PC-9 (cell line): Measurements from ENCODE around the gene ENDOV. TPM values are rescaled to one million over a fixed set of nuclear protein-coding genes. Genes with fewer than 3 reads are reported as not detected.

ENCODE experiments used
- BruUV-seq: library from RNA; stranded (reverse); fragments of 400-500 nt; replicated peaks from 2 replicates; lab custom pipeline; 2021; lab: Mats Ljungman, UMichigan
- CTCF ChIA-PET: fragments of 300-600 bp; sonication (Branson Sonifier 250); formaldehyde crosslinking; loops from one replicate; lab custom pipeline; 2022; ENCODE audit warnings: antibody characterized with exemption; lab: Charles Lee
- POLR2A ChIA-PET: fragments of 300-600 bp; sonication (Branson Sonifier 250); formaldehyde crosslinking; loops from one replicate; lab custom pipeline; 2022; ENCODE audit warnings: antibody characterized with exemption; ENCODE audit not compliant: unreplicated experiment; lab: Charles Lee
- DNase-seq, 2 experiments: peaks; one replicate each; pipeline versions ENCODE4 v3.0.0 to v3.0.0-alpha.2; 2015 to 2022; ENCODE audit warnings: mixed read lengths in 1 of 2
- H2AFZ ChIP-seq: fragments of 200-600 bp; sonication (generic); 2 replicates; pipeline ENCODE4 v1.8.1; 2017; ENCODE audit warnings: antibody characterized with exemption
- H3F3A ChIP-seq: fragments of 200-600 bp; sonication (generic); 2 replicates; pipeline ENCODE4 v1.8.1; 2017; ENCODE audit warnings: antibody characterized with exemption, mild to moderate bottlenecking, low read depth; ENCODE audit not compliant: insufficient read depth
- H3K27ac ChIP-seq: fragments of 200-600 bp; sonication (generic); 2 replicates; pipeline ENCODE4 v1.6.1; 2016; ENCODE audit warnings: mixed run types
- H3K27me3 ChIP-seq: fragments of 200-600 bp; sonication (generic); 2 replicates; pipeline ENCODE4 v1.6.1; 2016; ENCODE audit warnings: low read depth, mixed run types; ENCODE audit not compliant: insufficient read depth
- H3K36me3 ChIP-seq: fragments of 200-600 bp; sonication (generic); 2 replicates; pipeline ENCODE4 v1.6.1; 2016; ENCODE audit warnings: low read depth, mixed run types
- H3K4me1 ChIP-seq: fragments of 200-600 bp; sonication (generic); replicated peaks from 2 replicates; pipeline ENCODE4 v1.6.1; 2016; ENCODE audit warnings: mixed run types; ENCODE audit not compliant: insufficient read depth
- H3K4me2 ChIP-seq: fragments of 200-600 bp; sonication (generic); 2 replicates; pipeline ENCODE4 v1.6.1; 2017; ENCODE audit warnings: mixed run types
- H3K4me3 ChIP-seq: fragments of 200-600 bp; sonication (generic); 2 replicates; pipeline ENCODE4 v1.6.1; 2016; ENCODE audit warnings: mixed run types
- H3K79me2 ChIP-seq: fragments of 200-600 bp; sonication (generic); 2 replicates; pipeline ENCODE4 v1.6.1; 2017; ENCODE audit warnings: low read depth, mixed run types
- H3K9me2 ChIP-seq: fragments of 200-600 bp; sonication (generic); 2 replicates; pipeline ENCODE4 v1.8.1; 2017; ENCODE audit warnings: mild to moderate bottlenecking; ENCODE audit not compliant: insufficient read depth
- H3K9me3 ChIP-seq: fragments of 200-600 bp; sonication (generic); 2 replicates; pipeline ENCODE4 v1.8.1; 2016; ENCODE audit warnings: low read depth; ENCODE audit not compliant: insufficient read depth
- H4K20me1 ChIP-seq: fragments of 200-600 bp; sonication (generic); 2 replicates; pipeline ENCODE4 v1.8.1; 2017; ENCODE audit not compliant: insufficient read depth
- EZH2 ChIP-seq: fragments of 200-600 bp; sonication (generic); IDR thresholded peaks from 2 replicates; pipeline ENCODE4 v1.8.0; 2017; ENCODE audit warnings: antibody characterized with exemption, low read depth
- intact Hi-C: fragments of 100-400 bp; cut with micrococcal nuclease; formaldehyde crosslinking; loops from one replicate; pipeline ENCODE4 v1.10.0; 2022; ENCODE audit not compliant: unreplicated experiment
- total RNA-seq: library from RNA; stranded (reverse); gene quantifications from 2 replicates; pipeline ENCODE4 v1.2.3, GENCODE V29; 2021
- TF ChIP-seq, protein P1 (sequence below): fragments of 200-600 bp; sonication (generic); conservative IDR thresholded peaks from 2 replicates; pipeline ENCODE4 v1.6.1; 2017; ENCODE audit warnings: mixed run types, antibody characterized with exemption, mild to moderate bottlenecking, moderate library complexity

Gene ENDOV
- total RNA-seq, 1 experiment from 2014 or later, result 50.3 TPM

DNA sequence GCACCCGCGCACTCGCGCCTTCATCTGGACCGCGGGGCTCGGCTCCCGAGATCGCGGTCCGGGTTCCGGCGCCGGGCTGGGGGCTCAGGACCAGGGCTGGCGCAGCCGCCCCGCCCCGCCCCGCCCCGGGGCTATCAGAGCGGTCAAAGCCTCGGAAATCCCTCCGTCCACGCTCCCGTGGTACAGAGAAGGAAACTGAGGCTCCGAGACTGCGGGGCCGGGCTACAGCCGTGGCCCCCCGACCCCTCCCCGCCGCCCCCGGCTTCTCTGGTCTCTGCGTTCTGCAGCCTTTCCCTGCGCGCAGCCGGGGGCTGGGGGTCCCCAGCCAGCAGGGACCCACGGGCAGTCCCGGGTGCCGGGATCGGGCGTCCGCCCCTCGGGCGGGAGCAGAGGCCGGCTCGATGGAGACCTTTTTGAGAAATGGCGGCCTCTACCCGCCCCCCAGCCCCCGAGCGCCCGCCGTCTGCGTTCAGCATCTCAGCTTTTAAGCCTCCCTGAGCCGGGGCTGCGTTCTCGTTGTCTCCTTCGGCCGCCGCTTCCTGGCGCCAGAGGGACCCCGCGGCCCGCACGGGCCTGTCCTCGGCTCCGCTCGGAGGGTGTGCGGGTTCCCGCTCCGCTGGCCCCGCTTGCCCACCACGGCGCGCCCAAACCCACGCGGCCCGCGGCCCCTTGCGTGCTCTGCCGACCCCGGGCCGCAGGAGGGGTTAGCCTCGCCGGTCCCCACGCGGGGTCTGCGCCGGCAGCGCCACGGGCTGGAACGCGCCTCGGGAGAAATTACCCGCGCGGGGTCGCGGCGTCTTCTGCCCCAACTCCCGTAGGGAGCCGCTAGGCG lies 62.9 kb downstream of the ENDOV start:
- Histone ChIP-seq H3K79me2 (no peaks in the 10 kb centered on the region), H3K36me3 (no peaks in the 10 kb centered on the region), H3K9me2 (no peaks in the 10 kb centered on the region), H3K4me3 (no peak overlapping the region), H3K27ac (no peak overlapping the region), H3F3A (no peaks in the 10 kb centered on the region), H3K4me2 (no peak overlapping the region), H4K20me1 (no peaks in the 10 kb centered on the region), H2AFZ (no peak overlapping the region), H3K27me3 (peaks cover 25% of the 10 kb centered on the region), H3K9me3 (no peaks in the 10 kb centered on the region), H3K4me1 (peaks cover 29% of the 10 kb centered on the region)
- ChIA-PET POLR2A (no interaction called here), CTCF (interaction anchor here (0.7 kb wide), 1 partner anchor 138 kb away, joined by 3 read pairs; no protein-coding TSS in a partner anchor)
- DNase-seq, result no peak
- TF ChIP-seq, protein P1, sequence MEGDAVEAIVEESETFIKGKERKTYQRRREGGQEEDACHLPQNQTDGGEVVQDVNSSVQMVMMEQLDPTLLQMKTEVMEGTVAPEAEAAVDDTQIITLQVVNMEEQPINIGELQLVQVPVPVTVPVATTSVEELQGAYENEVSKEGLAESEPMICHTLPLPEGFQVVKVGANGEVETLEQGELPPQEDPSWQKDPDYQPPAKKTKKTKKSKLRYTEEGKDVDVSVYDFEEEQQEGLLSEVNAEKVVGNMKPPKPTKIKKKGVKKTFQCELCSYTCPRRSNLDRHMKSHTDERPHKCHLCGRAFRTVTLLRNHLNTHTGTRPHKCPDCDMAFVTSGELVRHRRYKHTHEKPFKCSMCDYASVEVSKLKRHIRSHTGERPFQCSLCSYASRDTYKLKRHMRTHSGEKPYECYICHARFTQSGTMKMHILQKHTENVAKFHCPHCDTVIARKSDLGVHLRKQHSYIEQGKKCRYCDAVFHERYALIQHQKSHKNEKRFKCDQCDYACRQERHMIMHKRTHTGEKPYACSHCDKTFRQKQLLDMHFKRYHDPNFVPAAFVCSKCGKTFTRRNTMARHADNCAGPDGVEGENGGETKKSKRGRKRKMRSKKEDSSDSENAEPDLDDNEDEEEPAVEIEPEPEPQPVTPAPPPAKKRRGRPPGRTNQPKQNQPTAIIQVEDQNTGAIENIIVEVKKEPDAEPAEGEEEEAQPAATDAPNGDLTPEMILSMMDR, result no peak
- no peak for TF ChIP-seq EZH2
- BruUV-seq, result no TSS peak
- intact Hi-C loops, result no loop called here

DNA sequence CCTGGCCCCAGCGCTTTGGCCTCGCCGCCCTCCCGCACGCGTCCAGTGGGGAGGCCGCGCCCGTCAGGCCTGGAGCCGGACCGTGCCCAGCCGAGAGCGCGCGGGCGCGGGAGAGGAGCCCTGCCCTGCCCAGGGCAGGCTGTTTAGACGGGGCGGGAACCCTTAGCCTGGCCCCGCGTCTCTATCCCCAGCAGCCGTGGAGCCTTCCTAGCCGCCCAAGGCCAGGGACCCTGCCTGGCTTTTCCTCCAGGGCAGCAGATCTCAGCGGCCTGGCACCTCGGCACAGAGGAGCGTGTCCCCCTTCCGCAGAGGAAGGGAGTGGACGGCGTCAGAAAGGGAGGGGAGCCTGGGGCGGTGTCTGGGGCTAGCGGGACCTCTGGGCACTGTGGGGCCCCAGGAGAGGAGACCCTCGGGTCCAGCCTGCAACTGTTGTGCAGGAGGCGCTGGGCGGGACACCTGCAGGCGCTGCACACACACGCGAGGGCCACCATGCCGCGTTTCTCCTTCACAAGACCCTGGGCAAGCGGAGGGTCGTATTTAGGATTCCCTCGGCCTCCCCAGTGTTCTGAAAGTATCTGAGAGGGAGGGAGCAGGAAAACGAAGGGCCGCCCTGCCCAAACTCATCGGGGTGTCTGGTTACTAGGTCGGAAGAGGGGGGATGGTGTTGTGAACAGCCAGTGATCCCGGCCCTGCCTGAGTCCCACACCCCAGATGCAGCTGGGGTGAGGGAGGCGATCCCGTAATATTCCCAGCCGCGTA lies 63.7 kb downstream of the ENDOV start:
- Histone ChIP-seq H3K9me3 (no peaks in the 10 kb centered on the region), H3K4me3 (no peak overlapping the region), H3K27ac (no peak overlapping the region), H3K4me1 (peaks cover 34% of the 10 kb centered on the region), H3K4me2 (no peak overlapping the region), H2AFZ (no peak overlapping the region), H3K79me2 (no peaks in the 10 kb centered on the region), H3F3A (no peaks in the 10 kb centered on the region), H3K36me3 (no peaks in the 10 kb centered on the region), H4K20me1 (no peaks in the 10 kb centered on the region), H3K9me2 (no peaks in the 10 kb centered on the region), H3K27me3 (peaks cover 25% of the 10 kb centered on the region)
- POLR2A ChIA-PET, result no interaction called here
- DNase-seq, result no peak
- no TSS peak for BruUV-seq
- CTCF ChIA-PET, result no interaction called here
- no peak for TF ChIP-seq EZH2
- TF ChIP-seq, protein P1, result no peak
- intact Hi-C loops, result no loop called here

DNA sequence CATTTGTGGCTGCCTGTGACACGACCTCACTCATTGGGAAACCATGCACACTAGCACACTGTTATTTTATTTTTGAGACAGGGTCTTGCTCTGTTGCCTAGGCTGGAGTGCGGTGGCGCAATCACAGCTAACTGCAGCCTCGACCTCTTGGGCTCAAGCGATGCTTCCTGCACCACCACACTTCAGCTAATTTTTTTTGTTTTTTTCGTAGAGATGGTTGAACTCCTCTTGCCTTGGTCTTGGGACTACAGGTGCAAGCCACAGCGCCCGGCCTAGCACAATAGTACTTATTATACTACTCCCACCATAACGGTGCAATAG lies 64.2 kb downstream of the ENDOV start:
- H3K27me3 ChIP-seq, result peaks cover 25% of the 10 kb centered on the region
- POLR2A ChIA-PET, result no interaction called here
- intact Hi-C loops, result no loop called here

More for the DNA sequence above, 64.2 kb downstream of the ENDOV start:
- DNase-seq, result no peak
- no peak overlapping the region for H3K4me2 ChIP-seq
- no peak overlapping the region for H3K4me3 ChIP-seq
- H3K9me3 ChIP-seq, result no peaks in the 10 kb centered on the region
- no peaks in the 10 kb centered on the region for H4K20me1 ChIP-seq
- H3K79me2 ChIP-seq, result no peaks in the 10 kb centered on the region
- H2AFZ ChIP-seq, result no peak overlapping the region
- H3K27ac ChIP-seq, result no peak overlapping the region
- H3K9me2 ChIP-seq, result no peaks in the 10 kb centered on the region
- CTCF ChIA-PET, result interaction anchor here (0.7 kb wide), 1 partner anchor 11 kb away, joined by 5 read pairs; no protein-coding TSS in a partner anchor
- H3K4me1 ChIP-seq, result peaks cover 34% of the 10 kb centered on the region
- TF ChIP-seq, protein P1, result no peak
- TF ChIP-seq EZH2, result no peak
- no TSS peak for BruUV-seq
- no peaks in the 10 kb centered on the region for H3F3A ChIP-seq
- H3K36me3 ChIP-seq, result no peaks in the 10 kb centered on the region
